Measurements from ENCODE around the gene HRH1.

GRCh38 chr3:11128682-11129632, 25.3 kb upstream of the HRH1 start:
- TF ChIP-seq CTCF (IDR thresholded peaks at IDR 0.05; ENCODE audit: insufficient read depth, low read depth, low read length) = no peak
- no peak for TF ChIP-seq EZH2 (IDR thresholded peaks at IDR 0.05; ENCODE audit: insufficient read depth, low read length)

Data from astrocyte (in vitro differentiated cells and primary cell).